ENCODE data around the gene PLOD2. TPM values are rescaled to one million over a fixed set of nuclear protein-coding genes. Genes with fewer than 3 reads are reported as not detected.

Gene PLOD2
- total and polyA plus RNA-seq, 4 donors = 18.6 to 57.0 (median 24.3) TPM

DNA sequence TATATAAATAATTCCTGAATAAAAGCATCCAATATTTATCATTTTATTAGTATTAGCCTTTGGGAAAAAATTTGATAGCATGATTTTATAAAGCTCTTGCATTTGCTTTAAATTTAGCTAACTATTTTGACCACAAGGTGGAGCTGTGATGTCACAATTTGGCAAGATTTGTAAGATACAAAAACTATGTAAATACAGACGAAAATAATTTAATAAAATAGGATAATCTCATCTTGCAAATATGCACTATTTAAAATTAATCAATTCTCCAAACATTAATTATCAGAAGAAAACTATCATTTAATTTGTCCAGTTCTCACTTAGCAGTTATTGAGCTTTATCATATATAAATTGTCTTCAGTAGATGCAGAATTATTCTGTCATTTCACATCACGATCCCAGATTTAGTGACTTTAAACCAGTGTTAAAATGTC is 95.4 kb downstream of the PLOD2 start:
- TF ChIP-seq RAD21 (IDR thresholded peaks at IDR 0.05) = peak; percentile 90 to 92
- TF ChIP-seq, protein P1, sequence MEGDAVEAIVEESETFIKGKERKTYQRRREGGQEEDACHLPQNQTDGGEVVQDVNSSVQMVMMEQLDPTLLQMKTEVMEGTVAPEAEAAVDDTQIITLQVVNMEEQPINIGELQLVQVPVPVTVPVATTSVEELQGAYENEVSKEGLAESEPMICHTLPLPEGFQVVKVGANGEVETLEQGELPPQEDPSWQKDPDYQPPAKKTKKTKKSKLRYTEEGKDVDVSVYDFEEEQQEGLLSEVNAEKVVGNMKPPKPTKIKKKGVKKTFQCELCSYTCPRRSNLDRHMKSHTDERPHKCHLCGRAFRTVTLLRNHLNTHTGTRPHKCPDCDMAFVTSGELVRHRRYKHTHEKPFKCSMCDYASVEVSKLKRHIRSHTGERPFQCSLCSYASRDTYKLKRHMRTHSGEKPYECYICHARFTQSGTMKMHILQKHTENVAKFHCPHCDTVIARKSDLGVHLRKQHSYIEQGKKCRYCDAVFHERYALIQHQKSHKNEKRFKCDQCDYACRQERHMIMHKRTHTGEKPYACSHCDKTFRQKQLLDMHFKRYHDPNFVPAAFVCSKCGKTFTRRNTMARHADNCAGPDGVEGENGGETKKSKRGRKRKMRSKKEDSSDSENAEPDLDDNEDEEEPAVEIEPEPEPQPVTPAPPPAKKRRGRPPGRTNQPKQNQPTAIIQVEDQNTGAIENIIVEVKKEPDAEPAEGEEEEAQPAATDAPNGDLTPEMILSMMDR (IDR thresholded peaks at IDR 0.05; ENCODE audit: low read depth, low read length, missing input control) = peak; percentile 71
- TF ChIP-seq NR2F2 (IDR thresholded peaks at IDR 0.05) = no peak
- no peak overlapping the region for H3K9ac ChIP-seq (ENCODE audit: low read depth in 1 of 2, low read length in 2 of 2)
- H3K4me1 ChIP-seq (ENCODE audit: control insufficient read depth in 4 of 4, insufficient read depth in 4 of 4, low read length in 3 of 4) = no peaks in the 10 kb centered on the region
- H3K27ac ChIP-seq (ENCODE audit: low read depth in 1 of 2, low read length in 2 of 2) = no peak overlapping the region
- peaks cover 0 to 6% (median 0%) of the 10 kb centered on the region in 4 donors for H3K36me3 ChIP-seq (ENCODE audit: control insufficient read depth in 4 of 4, insufficient read depth in 3 of 4, low read depth in 1 of 4, low read length in 3 of 4)
- no peak for DNase-seq (ENCODE audit: low spot score)
- H3K9me3 ChIP-seq (ENCODE audit: control insufficient read depth in 4 of 4, low read length in 3 of 4) = no peaks in the 10 kb centered on the region
- H3K4me3 ChIP-seq (ENCODE audit: low read depth in 1 of 3, low read length in 3 of 3) = no peak overlapping the region
- no peaks in the 10 kb centered on the region for H3K27me3 ChIP-seq (ENCODE audit: control insufficient read depth in 4 of 4, insufficient read depth in 4 of 4, low read length in 3 of 4)
- 40% methylated on average over 2 of the region's 2 CpGs for WGBS

DNA sequence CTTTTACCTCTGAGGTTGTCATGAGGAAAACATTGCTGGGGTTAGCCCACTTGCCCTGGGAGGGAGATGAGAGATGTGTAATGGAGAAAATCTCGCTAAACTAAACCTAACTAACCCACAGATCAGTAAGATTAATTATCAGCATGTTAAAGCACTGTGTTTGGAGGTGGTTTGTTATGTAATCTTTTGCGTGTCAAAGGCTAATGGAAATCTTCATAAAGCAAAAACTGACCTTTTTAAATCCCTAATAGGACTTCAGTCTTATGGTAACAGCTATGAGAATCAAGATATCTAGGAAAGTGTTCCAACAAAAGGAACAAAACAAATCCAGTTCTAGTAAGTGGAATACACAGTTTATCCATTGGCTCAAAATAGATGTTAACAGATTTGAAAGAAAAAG is 102.7 kb downstream of the PLOD2 start:
- H3K4me1 ChIP-seq (ENCODE audit: control insufficient read depth in 4 of 4, insufficient read depth in 4 of 4, low read length in 3 of 4) = peaks cover 0 to 1% (median 0%) of the 10 kb centered on the region in 4 donors
- DNase-seq (ENCODE audit: low spot score) = no peak

DNA sequence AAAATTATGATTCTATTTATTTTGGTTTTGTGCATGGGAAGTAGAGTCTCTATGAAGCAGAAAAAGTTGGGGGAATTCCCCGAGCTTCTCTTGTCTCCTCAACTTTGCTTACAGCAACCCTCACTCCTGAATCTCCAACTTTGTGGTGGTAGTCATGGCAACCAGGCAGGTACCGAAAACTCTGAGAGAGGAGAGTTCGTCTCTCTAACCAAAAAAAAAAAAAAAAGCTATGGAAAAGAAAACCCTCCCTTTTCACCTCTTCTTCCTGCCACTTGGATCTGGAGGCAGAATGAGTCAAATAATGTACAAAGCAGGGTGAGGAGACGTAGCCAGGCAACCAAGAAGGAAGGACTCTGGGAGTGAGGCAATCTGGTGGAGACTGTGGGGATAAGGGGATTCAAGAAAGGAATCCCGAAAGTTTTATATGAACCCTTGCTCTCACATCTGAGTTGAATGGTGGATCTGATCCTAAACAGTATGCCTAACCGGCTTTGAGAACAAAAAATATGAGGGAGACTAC is 108.1 kb downstream of the PLOD2 start:
- H3K9me3 ChIP-seq (ENCODE audit: control insufficient read depth in 4 of 4, low read length in 3 of 4) = no peaks in the 10 kb centered on the region
- no peak for DNase-seq (ENCODE audit: low spot score)
- no peak overlapping the region for H3K9ac ChIP-seq (ENCODE audit: low read depth in 1 of 2, low read length in 2 of 2)
- TF ChIP-seq TAF1 (conservative IDR thresholded peaks at IDR 0.05) (no peak), SP1 (IDR thresholded peaks at IDR 0.05) (no peak), NR2F2 (IDR thresholded peaks at IDR 0.05) (no peak), HNF4A (conservative IDR thresholded peaks at IDR 0.05) (no peak), JUND (IDR thresholded peaks at IDR 0.05) (no peak)
- H3K27ac ChIP-seq (ENCODE audit: low read depth in 1 of 2, low read length in 2 of 2) = no peak overlapping the region
- 93% methylated on average over 6 of the region's 6 CpGs for WGBS
- H3K36me3 ChIP-seq (ENCODE audit: control insufficient read depth in 4 of 4, insufficient read depth in 3 of 4, low read depth in 1 of 4, low read length in 3 of 4) = no peaks in the 10 kb centered on the region
- no peaks in the 10 kb centered on the region for H3K27me3 ChIP-seq (ENCODE audit: control insufficient read depth in 4 of 4, insufficient read depth in 4 of 4, low read length in 3 of 4)
- H3K4me3 ChIP-seq (ENCODE audit: low read depth in 1 of 3, low read length in 3 of 3) = no peak overlapping the region
- H3K4me1 ChIP-seq (ENCODE audit: control insufficient read depth in 4 of 4, insufficient read depth in 4 of 4, low read length in 3 of 4) = peaks cover 0 to 1% (median 0%) of the 10 kb centered on the region in 4 donors

More for the DNA sequence above, 102.7 kb downstream of the PLOD2 start:
- Histone ChIP-seq H3K9me3 (ENCODE audit: control insufficient read depth in 4 of 4, low read length in 3 of 4) (no peaks in the 10 kb centered on the region), H3K4me3 (ENCODE audit: low read depth in 1 of 3, low read length in 3 of 3) (no peak overlapping the region), H3K9ac (ENCODE audit: low read depth in 1 of 2, low read length in 2 of 2) (no peak overlapping the region), H3K27ac (ENCODE audit: low read depth in 1 of 2, low read length in 2 of 2) (no peak overlapping the region), H3K36me3 (ENCODE audit: control insufficient read depth in 4 of 4, insufficient read depth in 3 of 4, low read depth in 1 of 4, low read length in 3 of 4) (peaks cover 0 to 3% (median 0%) of the 10 kb centered on the region in 4 donors), H3K27me3 (ENCODE audit: control insufficient read depth in 4 of 4, insufficient read depth in 4 of 4, low read length in 3 of 4) (no peaks in the 10 kb centered on the region)
- 87% methylated on average over 2 of the region's 2 CpGs for WGBS
- TF ChIP-seq FOXA1 (IDR thresholded peaks at IDR 0.05) (no peak), HNF4G (IDR thresholded peaks at IDR 0.05) (no peak), HNF4A (conservative IDR thresholded peaks at IDR 0.05) (no peak), TAF1 (conservative IDR thresholded peaks at IDR 0.05) (no peak), YY1 (IDR thresholded peaks at IDR 0.05) (no peak), RXRA (IDR thresholded peaks at IDR 0.05) (no peak)
- TF ChIP-seq, protein P2, sequence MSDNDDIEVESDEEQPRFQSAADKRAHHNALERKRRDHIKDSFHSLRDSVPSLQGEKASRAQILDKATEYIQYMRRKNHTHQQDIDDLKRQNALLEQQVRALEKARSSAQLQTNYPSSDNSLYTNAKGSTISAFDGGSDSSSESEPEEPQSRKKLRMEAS (IDR thresholded peaks at IDR 0.05) = no peak
- TF ChIP-seq, protein P3, sequence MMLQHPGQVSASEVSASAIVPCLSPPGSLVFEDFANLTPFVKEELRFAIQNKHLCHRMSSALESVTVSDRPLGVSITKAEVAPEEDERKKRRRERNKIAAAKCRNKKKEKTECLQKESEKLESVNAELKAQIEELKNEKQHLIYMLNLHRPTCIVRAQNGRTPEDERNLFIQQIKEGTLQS (IDR thresholded peaks at IDR 0.05) = no peak
- TF ChIP-seq, protein P1 (IDR thresholded peaks at IDR 0.05; ENCODE audit: low read depth, low read length, missing input control) = no peak

All from liver (tissue), 9 donors.